ENCODE results near the gene UGT1A9. TPM values are rescaled to one million over a fixed set of nuclear protein-coding genes. Genes with fewer than 3 reads are reported as not detected.

UGT1A9 gene
- total and polyA plus RNA-seq, 2 of the 4 experiments (the other 2 are of a cell fraction) = not detected

GRCh38 chr2:233764264-233764663, 92.6 kb downstream of the UGT1A9 start:
- Histone ChIP-seq H2BK5ac (ENCODE audit: low read depth, low read length, poor library complexity, severe bottlenecking) (peak overlapping the region; percentile 90), H4K5ac (ENCODE audit: low read depth, low read length) (peak overlapping the region; percentile 95; the same call in 1 of the 2 replicates), H3K4me2 (ENCODE audit: low read depth, low read length) (peak overlapping the region; percentile 70), H3K9me1 (ENCODE audit: insufficient read depth, low read length) (0 out of 2 replicates have a peak, but pooled peaks cover 5% of the 10 kb centered on the region), H3K4me1 (ENCODE audit: control insufficient read depth, insufficient read depth, low read length) (peaks cover 14% of the 10 kb centered on the region), H3K79me1 (ENCODE audit: low read depth in 1 of 2, low read length in 2 of 2) (no peaks in the 10 kb centered on the region), H3K23ac (ENCODE audit: low read depth, low read length) (peak overlapping the region; percentile 95), H3K27me3 (ENCODE audit: control insufficient read depth, insufficient read depth, low read length) (no peaks in the 10 kb centered on the region), H3K9ac (ENCODE audit: low read depth, low read length) (0 out of 2 replicates have a peak overlapping the region, but pooled peaks have one; percentile 20), H2BK120ac (ENCODE audit: low read depth, low read length) (peak overlapping the region; percentile 97), H2BK15ac (ENCODE audit: low read depth, low read length) (peak overlapping the region; percentile 93; the same call in 2 of the 3 replicates), H3K9me3 (ENCODE audit: control insufficient read depth, insufficient read depth, low read length) (no peaks in the 10 kb centered on the region), H4K91ac (ENCODE audit: insufficient read depth, low read depth, low read length) (peak overlapping the region; percentile 91), H3K4ac (ENCODE audit: low read depth, low read length) (peak overlapping the region; percentile 97), H3K36me3 (ENCODE audit: control insufficient read depth, insufficient read depth, low read length) (no peaks in the 10 kb centered on the region), H2AK9ac (replicated peaks; ENCODE audit: low read depth, low read length, poor library complexity) (peak overlapping the region; percentile 46), H2BK20ac (ENCODE audit: low read depth, low read length) (peak overlapping the region; percentile 98), H4K8ac (ENCODE audit: low read depth in 2 of 2, low read length in 2 of 2) (peak overlapping the region; percentile 82 to 92; a peak in 3 of 4 replicates), H3K27ac (ENCODE audit: insufficient read depth, low read length) (peak overlapping the region; percentile 76), H2AK5ac (ENCODE audit: low read depth, low read length) (peak overlapping the region; percentile 83), H2AFZ (replicated peaks; ENCODE audit: low read length, poor library complexity) (peak overlapping the region; percentile 74), H3K14ac (replicated peaks; ENCODE audit: low read depth, low read length) (peak overlapping the region; percentile 86), H3K18ac (ENCODE audit: low read depth, low read length) (peak overlapping the region; percentile 93; the same call in 1 of the 2 replicates), H4K20me1 (ENCODE audit: insufficient read depth, low read length) (no peaks in the 10 kb centered on the region), H3K56ac (ENCODE audit: extremely low read depth, insufficient read depth, low read length) (peak overlapping the region; percentile 76), H3K4me3 (ENCODE audit: insufficient read depth, low read depth, low read length) (no peak overlapping the region)
- POLR2A ChIA-PET (ENCODE audit: unreplicated experiment) = no interaction called here
- peak; percentile 83 for ATAC-seq (ENCODE audit: low read depth)
- in situ Hi-C loops (cut with MboI; ENCODE audit: low sequenced_read_pairs) = no loop called here
- CTCF ChIA-PET = no interaction called here
- intact Hi-C loops (cut with micrococcal nuclease) = no loop called here
- TF ChIP-seq RCOR1 (IDR thresholded peaks at IDR 0.05; ENCODE audit: insufficient replicate concordance, low read length) (peak; percentile 10), NFE2L2 (IDR thresholded peaks at IDR 0.05; ENCODE audit: low read depth, low read length) (no peak), BHLHE40 (IDR thresholded peaks at IDR 0.05; ENCODE audit: low read depth, low read length) (0 out of 2 replicates have a peak, but pooled peaks have one; percentile 7), USF2 (IDR thresholded peaks at IDR 0.05; ENCODE audit: low read depth, low read length) (no peak), MAZ (IDR thresholded peaks at IDR 0.05; ENCODE audit: borderline replicate concordance, low read depth, low read length) (0 out of 2 replicates have a peak, but pooled peaks have one; percentile 13), CHD1 (IDR thresholded peaks at IDR 0.05; ENCODE audit: low read depth, low read length) (no peak), RFX5 (IDR thresholded peaks at IDR 0.05; ENCODE audit: low read depth, low read length) (no peak), RAD21 (IDR thresholded peaks at IDR 0.05; ENCODE audit: low read length) (no peak), MAFK (IDR thresholded peaks at IDR 0.05; ENCODE audit: low read depth, low read length) (0 out of 2 replicates have a peak, but pooled peaks have one; percentile 27)
- no CpG with 5 or more reads among the region's 7 CpGs for WGBS, 2 experiments (ENCODE audit: extremely low coverage in 2 of 2, insufficient read length in 1 of 2)
- dilution Hi-C loops (cut with HindIII; ENCODE audit: low sequenced_read_pairs, unreplicated experiment) = no loop called here
- peak; percentile 85 for DNase-seq
- no TSS peak for BruUV-seq (replicated peaks)
